Measurements from ENCODE around the gene VTCN1. TPM values are rescaled to one million over a fixed set of nuclear protein-coding genes. Genes with fewer than 3 reads are reported as not detected.
"Not testable (repeated sequence)": the region's sequence is repeated elsewhere in the genome, so short reads cannot be mapped to it uniquely, and the experiment has no call there.

Gene VTCN1
- total RNA-seq, 1 experiment from 2014 or later, result not detected

GRCh38 chr1:117106478-117106877 lies 104.2 kb downstream of the VTCN1 start:
- Histone ChIP-seq H3K9ac (ENCODE audit: low read length) (no peak overlapping the region), H3K27me3 (ENCODE audit: low read length) (no peaks in the 10 kb centered on the region), H3K4me3 (ENCODE audit: low read length) (no peak overlapping the region), H3K27ac (ENCODE audit: low read length) (no peak overlapping the region), H3K79me2 (ENCODE audit: low read length) (no peaks in the 10 kb centered on the region), H3K36me3 (ENCODE audit: insufficient read depth, low read length) (peaks cover 39% of the 10 kb centered on the region), H3K9me3 (ENCODE audit: low read length) (no peaks in the 10 kb centered on the region), H3K4me1 (ENCODE audit: low read length) (no peaks in the 10 kb centered on the region), H3K9me2 (replicated peaks; ENCODE audit: insufficient read depth, low read length) (no peaks in the 10 kb centered on the region), H3K4me2 (ENCODE audit: low read depth, low read length, poor library complexity, severe bottlenecking) (no peak overlapping the region), H4K20me1 (ENCODE audit: insufficient read depth, low read depth, low read length) (no peaks in the 10 kb centered on the region), H2AFZ (ENCODE audit: low read length) (no peak overlapping the region)
- no peak for DNase-seq

GRCh38 chr1:117105722-117106121 lies 105.0 kb downstream of the VTCN1 start:
- Histone ChIP-seq H2AFZ (ENCODE audit: low read length) (no peak overlapping the region), H3K79me2 (ENCODE audit: low read length) (no peaks in the 10 kb centered on the region), H3K9me3 (ENCODE audit: low read length) (no peaks in the 10 kb centered on the region), H3K4me2 (ENCODE audit: low read depth, low read length, poor library complexity, severe bottlenecking) (no peak overlapping the region), H3K4me1 (ENCODE audit: low read length) (no peaks in the 10 kb centered on the region), H3K9me2 (replicated peaks; ENCODE audit: insufficient read depth, low read length) (no peaks in the 10 kb centered on the region), H3K36me3 (ENCODE audit: insufficient read depth, low read length) (peaks cover 47% of the 10 kb centered on the region), H4K20me1 (ENCODE audit: insufficient read depth, low read depth, low read length) (no peaks in the 10 kb centered on the region), H3K27me3 (ENCODE audit: low read length) (no peaks in the 10 kb centered on the region), H3K4me3 (ENCODE audit: low read length) (no peak overlapping the region), H3K9ac (ENCODE audit: low read length) (no peak overlapping the region), H3K27ac (ENCODE audit: low read length) (no peak overlapping the region)
- DNase-seq, result no peak

GRCh38 chr1:117104986-117105385 lies 105.7 kb downstream of the VTCN1 start:
- H3K9ac ChIP-seq (ENCODE audit: low read length), result no peak overlapping the region
- no peaks in the 10 kb centered on the region for H3K27me3 ChIP-seq (ENCODE audit: low read length)
- H2AFZ ChIP-seq (ENCODE audit: low read length), result no peak overlapping the region
- no peaks in the 10 kb centered on the region for H3K9me2 ChIP-seq (replicated peaks; ENCODE audit: insufficient read depth, low read length)
- no peaks in the 10 kb centered on the region for H3K9me3 ChIP-seq (ENCODE audit: low read length)
- DNase-seq, result no peak
- no peak overlapping the region for H3K27ac ChIP-seq (ENCODE audit: low read length)
- H3K4me1 ChIP-seq (ENCODE audit: low read length), result no peaks in the 10 kb centered on the region
- H3K4me3 ChIP-seq (ENCODE audit: low read length), result no peak overlapping the region
- peaks cover 54% of the 10 kb centered on the region for H3K36me3 ChIP-seq (ENCODE audit: insufficient read depth, low read length)
- no peak overlapping the region for H3K4me2 ChIP-seq (ENCODE audit: low read depth, low read length, poor library complexity, severe bottlenecking)
- no peaks in the 10 kb centered on the region for H4K20me1 ChIP-seq (ENCODE audit: insufficient read depth, low read depth, low read length)
- no peaks in the 10 kb centered on the region for H3K79me2 ChIP-seq (ENCODE audit: low read length)

- H4K20me1 ChIP-seq (ENCODE audit: insufficient read depth, low read depth, low read length); H3K27ac ChIP-seq (ENCODE audit: low read length); H3K4me1 ChIP-seq (ENCODE audit: low read length); H3K9me2 ChIP-seq (replicated peaks; ENCODE audit: insufficient read depth, low read length); H3K27me3 ChIP-seq (ENCODE audit: low read length); H3K9ac ChIP-seq (ENCODE audit: low read length); H3K4me2 ChIP-seq (ENCODE audit: low read depth, low read length, poor library complexity, severe bottlenecking); H2AFZ ChIP-seq (ENCODE audit: low read length); DNase-seq; H3K79me2 ChIP-seq (ENCODE audit: low read length); H3K9me3 ChIP-seq (ENCODE audit: low read length); H3K4me3 ChIP-seq (ENCODE audit: low read length): not testable (repeated sequence)
- peaks cover 81% of the 10 kb centered on the region for H3K36me3 ChIP-seq (ENCODE audit: insufficient read depth, low read length)
Measured at GRCh38 chr1:117101858-117102257, 108.9 kb downstream of the VTCN1 start.

GRCh38 chr1:117101334-117101733 lies 109.4 kb downstream of the VTCN1 start:
- no peak overlapping the region for H3K27ac ChIP-seq (ENCODE audit: low read length)
- H3K4me1 ChIP-seq (ENCODE audit: low read length), result no peaks in the 10 kb centered on the region
- no peaks in the 10 kb centered on the region for H3K9me3 ChIP-seq (ENCODE audit: low read length)
- H3K79me2 ChIP-seq (ENCODE audit: low read length), result no peaks in the 10 kb centered on the region
- H3K4me3 ChIP-seq (ENCODE audit: low read length), result no peak overlapping the region
- H3K27me3 ChIP-seq (ENCODE audit: low read length), result no peaks in the 10 kb centered on the region
- no peaks in the 10 kb centered on the region for H3K9me2 ChIP-seq (replicated peaks; ENCODE audit: insufficient read depth, low read length)
- peaks cover 77% of the 10 kb centered on the region for H3K36me3 ChIP-seq (ENCODE audit: insufficient read depth, low read length)
- no peaks in the 10 kb centered on the region for H4K20me1 ChIP-seq (ENCODE audit: insufficient read depth, low read depth, low read length)
- H3K4me2 ChIP-seq (ENCODE audit: low read depth, low read length, poor library complexity, severe bottlenecking), result no peak overlapping the region
- H3K9ac ChIP-seq (ENCODE audit: low read length), result no peak overlapping the region
- H2AFZ ChIP-seq (ENCODE audit: low read length), result no peak overlapping the region
- DNase-seq, result no peak

GRCh38 chr1:117098287-117098890 lies 112.3 kb downstream of the VTCN1 start:
- no peaks in the 10 kb centered on the region for H3K79me2 ChIP-seq (ENCODE audit: low read length)
- no peak for DNase-seq
- no peak overlapping the region for H3K27ac ChIP-seq (ENCODE audit: low read length)
- H3K9me2 ChIP-seq (replicated peaks; ENCODE audit: insufficient read depth, low read length), result no peaks in the 10 kb centered on the region
- H3K36me3 ChIP-seq (ENCODE audit: insufficient read depth, low read length), result peaks cover 70% of the 10 kb centered on the region; the same call in 1 of the 2 replicates
- H3K4me2 ChIP-seq (ENCODE audit: low read depth, low read length, poor library complexity, severe bottlenecking), result no peak overlapping the region
- no peak overlapping the region for H2AFZ ChIP-seq (ENCODE audit: low read length)
- no peak overlapping the region for H3K9ac ChIP-seq (ENCODE audit: low read length)
- no peaks in the 10 kb centered on the region for H3K9me3 ChIP-seq (ENCODE audit: low read length)
- H3K4me1 ChIP-seq (ENCODE audit: low read length), result peaks cover 5% of the 10 kb centered on the region
- no peaks in the 10 kb centered on the region for H4K20me1 ChIP-seq (ENCODE audit: insufficient read depth, low read depth, low read length)
- no peak overlapping the region for H3K4me3 ChIP-seq (ENCODE audit: low read length)
- no peaks in the 10 kb centered on the region for H3K27me3 ChIP-seq (ENCODE audit: low read length)

GRCh38 chr1:117097443-117097842 lies 113.3 kb downstream of the VTCN1 start:
- H3K4me2 ChIP-seq (ENCODE audit: low read depth, low read length, poor library complexity, severe bottlenecking), result no peak overlapping the region
- peaks cover 13% of the 10 kb centered on the region for H3K4me1 ChIP-seq (ENCODE audit: low read length)
- H3K27me3 ChIP-seq (ENCODE audit: low read length), result no peaks in the 10 kb centered on the region
- H2AFZ ChIP-seq (ENCODE audit: low read length), result no peak overlapping the region
- no peak for DNase-seq
- no peaks in the 10 kb centered on the region for H3K9me3 ChIP-seq (ENCODE audit: low read length)
- no peak overlapping the region for H3K4me3 ChIP-seq (ENCODE audit: low read length)
- no peaks in the 10 kb centered on the region for H3K9me2 ChIP-seq (replicated peaks; ENCODE audit: insufficient read depth, low read length)
- H3K27ac ChIP-seq (ENCODE audit: low read length), result no peak overlapping the region
- H4K20me1 ChIP-seq (ENCODE audit: insufficient read depth, low read depth, low read length), result no peaks in the 10 kb centered on the region
- H3K79me2 ChIP-seq (ENCODE audit: low read length), result no peaks in the 10 kb centered on the region
- H3K36me3 ChIP-seq (ENCODE audit: insufficient read depth, low read length), result peaks cover 70% of the 10 kb centered on the region; the same call in 1 of the 2 replicates
- H3K9ac ChIP-seq (ENCODE audit: low read length), result no peak overlapping the region

GRCh38 chr1:117096951-117097408 lies 113.7 kb downstream of the VTCN1 start:
- Histone ChIP-seq H2AFZ (ENCODE audit: low read length) (no peak overlapping the region), H3K36me3 (ENCODE audit: insufficient read depth, low read length) (peaks cover 70% of the 10 kb centered on the region; the same call in 1 of the 2 replicates), H4K20me1 (ENCODE audit: insufficient read depth, low read depth, low read length) (no peaks in the 10 kb centered on the region), H3K9ac (ENCODE audit: low read length) (no peak overlapping the region), H3K4me3 (ENCODE audit: low read length) (no peak overlapping the region), H3K4me2 (ENCODE audit: low read depth, low read length, poor library complexity, severe bottlenecking) (no peak overlapping the region), H3K9me3 (ENCODE audit: low read length) (no peaks in the 10 kb centered on the region), H3K79me2 (ENCODE audit: low read length) (no peaks in the 10 kb centered on the region), H3K27ac (ENCODE audit: low read length) (no peak overlapping the region), H3K27me3 (ENCODE audit: low read length) (no peaks in the 10 kb centered on the region), H3K4me1 (ENCODE audit: low read length) (peaks cover 13% of the 10 kb centered on the region), H3K9me2 (replicated peaks; ENCODE audit: insufficient read depth, low read length) (no peaks in the 10 kb centered on the region)
- no peak for DNase-seq
